Pancreas (tissue), 10 donors: ENCODE results near the gene KLK1. TPM values are rescaled to one million over a fixed set of nuclear protein-coding genes. Genes with fewer than 3 reads are reported as not detected.

Experiments
- ATAC-seq, 4 donors: fragments of 200-7000 bp; cut with Tn5 transposase; one replicate each; pipeline versions ENCODE4 v1.8.0 to v1.9.1; 2020; ENCODE audit warnings: mild to moderate bottlenecking in 4 of 4, moderate library complexity in 4 of 4
- DNase-seq, 6 donors: peaks; one replicate each; pipeline ENCODE4 v3.0.0-alpha.2; 2020
- FAIRE-seq: peaks from 2 replicates; lab custom pipeline; 2012; peaks lifted over from hg19 to GRCh38; lab: Jason Lieb, UNC
- H3K27ac ChIP-seq, 4 donors: fragments of 200-600 bp; sonication (generic); 1 replicate in 3 of 4; 2 replicates in 1 of 4; pipeline versions ENCODE4 v1.5.0 to v1.8.0; 2020
- H3K27me3 ChIP-seq, 4 donors: fragments of 200-600 bp; one replicate each; pipeline ENCODE4 v1.8.0; 2021
- H3K36me3 ChIP-seq, 3 donors: fragments of 200-600 bp; sonication (generic) in 1 of 3; one replicate each; pipeline versions ENCODE4 v1.5.0 to v1.8.0; 2020 to 2021
- H3K4me1 ChIP-seq, 3 donors: fragments of 200-600 bp; one replicate each; pipeline ENCODE4 v1.8.0; 2021
- H3K4me3 ChIP-seq, 4 donors: fragments of 200-600 bp; sonication (generic) in 2 of 4; one replicate each; pipeline versions ENCODE4 v1.5.0 to v1.8.0; 2020 to 2021
- H3K9me3 ChIP-seq, 4 donors: fragments of 200-600 bp; one replicate each; pipeline ENCODE4 v1.8.0; 2021
- CTCF ChIP-seq, 4 donors: fragments of 200-600 bp; sonication (generic) in 3 of 4; IDR thresholded peaks; one replicate each; pipeline versions ENCODE4 v1.5.0 to v1.8.0; 2021; ENCODE audit warnings: antibody characterized with exemption in 4 of 4
- WGBS, 2 donors: extraction: QIAGEN DNeasy Blood & Tissue Kit; methylation state at CpG; one replicate each; pipeline ENCODE4 v1.1.7; 2013; 5-methylcytosine and 5-hydroxymethylcytosine counted together
- intact Hi-C, 3 donors: fragments of 100-400 bp; cut with DNase I; formaldehyde crosslinking; loops; one replicate each; pipeline versions ENCODE4 v1.11.1 to v1.14.2; 2022
- polyA plus RNA-seq, 2 donors: library from polyadenylated mRNA; stranded (reverse); fragments of 200-250 nt; gene quantifications; one replicate each; pipeline ENCODE4 v1.2.3, GENCODE V29; 2013
- total RNA-seq, 6 donors: library from RNA; stranded (reverse); fragmentation: NEBNext Ultra II Directional in 4 of 6; extraction: Animal tissue kit (Norgen Biotek cat#: 25700) in 4 of 6; gene quantifications; one replicate each; pipeline versions ENCODE4 v1.2.1 to v1.2.4, GENCODE V29; 2021 to 2023
- donor health status: healthy with polysubstance abuse.
- donor health status: DM: no; HTN: no; CAD: no; lungs with moderate emphysema.
- donor health status: DM: no; HTN: no; CAD: no.
- donor health status: control.
- donor health status: control.
- donor health status: Bipolar disorder and iron deficiency.
- donor health status: DM: yes; HTN: yes; CAD: no.
- donor health status: DM: no; HTN: no; CAD: no.
- donor health status: DM: no; HTN: no; CAD: no.
- donor health status: DM: yes; HTN: yes; CAD: no.

KLK1 gene
- total and polyA plus RNA-seq, 8 donors, result 607 to 1,981 (median 800) TPM

GRCh38 chr19:50833802-50834167 is 10.2 kb upstream of the KLK1 start:
- H3K9me3 ChIP-seq, result no peaks in the 10 kb centered on the region
- no peak overlapping the region for H3K27ac ChIP-seq
- no peak for TF ChIP-seq CTCF (IDR thresholded peaks at IDR 0.05)
- 92 to 96% methylated on average over 6 of the region's 6 CpGs for WGBS, 2 donors
- DNase-seq, result no peak
- intact Hi-C loops, result no loop called here
- no peak for FAIRE-seq
- no peaks in the 10 kb centered on the region for H3K27me3 ChIP-seq
- H3K36me3 ChIP-seq, result no peaks in the 10 kb centered on the region
- no peaks in the 10 kb centered on the region for H3K4me1 ChIP-seq
- ATAC-seq, result no peak
- H3K4me3 ChIP-seq, result no peak overlapping the region

GRCh38 chr19:50833117-50833801 is 9.7 kb upstream of the KLK1 start, which contains the start of gene KLK15:
TSS of gene KLK15 (minus strand) at chr19:50833574. CDS start at chr19:50831492, 2,082 bp downstream.
- DNase-seq (no peak), FAIRE-seq (no peak), ATAC-seq (no peak)
- H3K27ac ChIP-seq, result no peak within 1 kb of the TSS
- intact Hi-C loops, result no loop called here
- no peak within 1 kb of the TSS for H3K4me3 ChIP-seq
- H3K4me1 ChIP-seq, result no peaks in the 10 kb centered on the region
- no peaks in the 10 kb centered on the region for H3K27me3 ChIP-seq
- no peaks in the 10 kb centered on the region for H3K36me3 ChIP-seq
- 48 to 58% methylated on average over 8 of the region's 8 CpGs for WGBS, 2 donors
- TF ChIP-seq CTCF (IDR thresholded peaks at IDR 0.05), result no peak
- H3K9me3 ChIP-seq, result no peaks in the 10 kb centered on the region

GRCh38 chr19:50832666-50833065 is 9.1 kb upstream of the KLK1 start:
- Histone ChIP-seq H3K4me1 (no peaks in the 10 kb centered on the region), H3K36me3 (no peaks in the 10 kb centered on the region), H3K27me3 (no peaks in the 10 kb centered on the region), H3K4me3 (no peak overlapping the region), H3K27ac (no peak overlapping the region), H3K9me3 (no peaks in the 10 kb centered on the region)
- WGBS, 2 donors, result 91% methylated on average over 8 of the region's 8 CpGs
- intact Hi-C loops, result no loop called here
- FAIRE-seq (no peak), DNase-seq (no peak), ATAC-seq (no peak)
- no peak for TF ChIP-seq CTCF (IDR thresholded peaks at IDR 0.05)

GRCh38 chr19:50831026-50831396 is 7.4 kb upstream of the KLK1 start:
- Histone ChIP-seq H3K4me1 (no peaks in the 10 kb centered on the region), H3K27ac (no peak overlapping the region), H3K4me3 (no peak overlapping the region), H3K27me3 (no peaks in the 10 kb centered on the region), H3K9me3 (no peaks in the 10 kb centered on the region), H3K36me3 (no peaks in the 10 kb centered on the region)
- WGBS, 2 donors, result 79 to 82% methylated on average over 7 of the region's 7 CpGs
- no peak for TF ChIP-seq CTCF (IDR thresholded peaks at IDR 0.05)
- intact Hi-C loops, result no loop called here
- FAIRE-seq (no peak), DNase-seq (no peak), ATAC-seq (no peak)

GRCh38 chr19:50830266-50831025 is 6.9 kb upstream of the KLK1 start:
- H3K36me3 ChIP-seq, result no peaks in the 10 kb centered on the region
- no peaks in the 10 kb centered on the region for H3K9me3 ChIP-seq
- ATAC-seq (peak in 1 of 4 donors; percentile 23), FAIRE-seq (no peak), DNase-seq (no peak)
- H3K27me3 ChIP-seq, result no peaks in the 10 kb centered on the region
- H3K4me3 ChIP-seq, result no peak overlapping the region
- H3K4me1 ChIP-seq, result no peaks in the 10 kb centered on the region
- WGBS, 2 donors, result 54 to 58% methylated on average over 17 of the region's 17 CpGs
- intact Hi-C loops, result no loop called here
- TF ChIP-seq CTCF (IDR thresholded peaks at IDR 0.05), result no peak
- H3K27ac ChIP-seq, result no peak overlapping the region
